ENCODE results near the gene CHRFAM7A.
"Not testable (repeated sequence)": the region's sequence is repeated elsewhere in the genome, so short reads cannot be mapped to it uniquely, and the experiment has no call there.

The CHRFAM7A gene

DNA sequence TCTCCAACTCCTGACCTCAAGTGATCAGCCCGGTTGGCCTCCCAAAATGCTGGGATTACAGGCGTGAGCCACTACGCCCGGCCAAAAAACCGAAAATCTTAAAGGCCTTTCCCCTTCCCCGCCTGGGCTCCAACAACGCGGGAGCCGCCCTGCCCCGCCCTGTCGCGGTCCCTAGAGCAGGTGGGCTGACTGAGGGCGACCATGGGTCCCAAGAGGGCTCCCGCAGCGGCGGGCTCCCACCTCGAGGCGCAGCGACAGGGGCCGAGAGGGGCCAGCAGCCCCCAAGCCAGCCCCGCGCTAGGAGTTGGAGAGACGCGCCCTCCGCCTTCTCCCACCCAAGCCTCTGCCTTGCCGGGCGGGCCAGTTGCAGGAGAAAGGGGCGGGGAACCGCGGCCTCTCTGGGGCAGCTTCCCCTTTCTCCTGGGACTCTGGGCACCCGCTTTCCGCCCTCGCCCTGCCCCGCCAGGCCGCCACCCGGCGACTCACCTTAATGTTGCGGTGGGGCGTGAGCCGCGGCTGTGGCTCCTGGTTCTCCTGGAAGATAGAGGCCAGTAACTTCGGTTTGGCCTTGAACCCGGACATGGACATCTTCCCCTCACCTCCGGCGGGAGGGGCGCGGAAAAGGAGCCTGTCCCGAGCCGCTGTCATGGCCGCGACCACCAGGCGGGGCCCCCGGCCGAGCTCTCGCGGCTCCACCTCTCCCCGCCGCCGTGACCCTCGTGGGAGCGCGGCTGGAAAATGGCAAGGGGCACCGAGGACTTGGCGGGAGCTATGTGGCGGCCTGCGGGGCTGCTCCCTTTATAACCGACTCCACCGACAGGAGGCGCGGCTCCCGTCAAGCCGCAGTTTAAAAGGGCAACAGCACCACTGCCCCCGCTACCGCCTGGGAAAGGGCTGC lies at the start of gene CHRFAM7A:
Gene CHRFAM7A, minus strand, starts transcription at position 775 of the 898 bp plus-strand sequence. CDS start 10,189 bp downstream, outside the sequence.
- DNase-seq; in situ Hi-C loops (cut with MboI; ENCODE audit: low pct_unique_long_range_greater_than_20kb, low sequenced_read_pairs): not testable (repeated sequence)

DNA sequence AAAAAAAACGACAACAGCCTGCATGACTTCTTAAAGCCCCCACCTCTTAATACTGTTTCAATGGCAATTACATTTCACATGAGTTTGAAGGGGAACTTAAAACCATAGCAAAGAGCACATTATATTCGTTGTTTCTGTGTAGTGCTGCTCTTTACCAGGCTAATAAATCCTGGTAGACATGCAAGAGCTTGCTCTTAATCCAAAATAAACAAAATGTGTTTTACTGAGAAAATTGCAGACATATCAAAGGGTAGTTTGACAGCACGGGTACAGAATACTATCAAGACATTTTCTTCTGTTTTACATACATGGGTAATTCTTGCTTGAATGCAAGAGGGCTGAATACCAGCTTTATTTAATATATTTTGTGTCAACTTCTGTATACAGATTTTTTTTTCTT lies 45.0 kb upstream of the CHRFAM7A start:
- DNase-seq; in situ Hi-C loops (cut with MboI; ENCODE audit: low pct_unique_long_range_greater_than_20kb, low sequenced_read_pairs): not testable (repeated sequence)

DNA sequence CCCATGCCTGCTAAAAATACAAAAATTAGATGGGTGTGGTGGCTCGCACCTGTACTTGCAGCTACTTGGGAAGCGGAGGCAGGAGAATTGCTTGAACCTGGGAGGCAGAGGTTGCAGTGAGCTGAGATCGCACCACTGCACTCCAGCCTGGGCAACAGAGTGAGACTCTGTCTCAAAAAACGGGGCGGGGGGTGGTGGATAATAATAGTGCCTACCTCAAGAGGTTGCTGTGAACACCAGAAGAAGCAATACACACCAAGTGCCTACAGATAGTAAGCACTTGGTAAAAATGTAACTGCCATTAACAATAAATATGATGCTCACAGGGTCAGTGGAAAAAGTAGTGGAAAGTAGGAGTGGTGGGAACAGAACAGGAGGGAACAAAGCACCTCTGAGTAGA lies 42.5 kb upstream of the CHRFAM7A start:
- in situ Hi-C loops (cut with MboI; ENCODE audit: low pct_unique_long_range_greater_than_20kb, low sequenced_read_pairs); DNase-seq: not testable (repeated sequence)

DNA sequence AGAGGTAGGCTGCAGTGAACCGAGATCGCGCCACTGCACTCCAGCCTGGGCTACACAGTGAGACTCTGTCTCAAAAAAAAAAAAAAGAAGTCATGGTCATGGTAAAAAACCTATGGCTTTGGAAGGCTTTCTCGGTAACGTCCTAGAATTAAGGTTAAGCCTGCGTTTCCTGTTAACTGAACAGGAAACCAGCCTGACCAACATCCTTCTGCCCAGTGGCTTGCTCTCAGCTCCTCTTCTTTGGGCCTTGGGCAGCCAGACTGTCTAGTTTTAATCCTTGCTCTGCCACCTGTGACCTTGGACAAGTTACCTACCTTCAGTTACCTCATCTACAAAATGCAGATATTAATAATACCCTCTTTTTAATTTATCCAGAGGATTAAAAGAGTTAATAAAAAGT lies 27.4 kb upstream of the CHRFAM7A start:
- DNase-seq, result peak; percentile 49
- in situ Hi-C loops (cut with MboI; ENCODE audit: low pct_unique_long_range_greater_than_20kb, low sequenced_read_pairs), result not testable (repeated sequence)

DNA sequence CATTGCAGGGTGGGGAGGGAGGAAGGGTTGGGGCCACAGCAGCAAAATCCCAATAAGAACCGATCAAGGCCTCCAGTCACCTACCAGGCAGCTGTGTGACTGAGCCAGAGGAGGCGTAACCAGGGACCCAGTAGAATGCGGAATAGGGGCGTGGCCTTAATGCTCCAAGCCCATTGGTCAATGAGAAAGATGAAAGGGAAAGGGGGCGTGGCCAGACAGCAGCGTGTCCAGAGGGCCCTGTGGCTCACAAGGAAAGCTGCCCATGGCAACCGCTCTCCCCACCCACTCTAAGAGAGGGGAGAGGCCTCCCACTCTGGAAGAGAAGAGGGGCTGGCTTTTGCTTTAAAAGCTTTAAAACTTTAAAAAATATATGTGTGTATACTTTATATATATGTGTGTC lies 20.8 kb upstream of the CHRFAM7A start, which contains the start of gene GOLGA8R:
Gene GOLGA8R, minus strand, starts transcription at position 101 of the 400 bp plus-strand sequence. Its CDS starts 98 bp downstream, at position 3.
- DNase-seq; in situ Hi-C loops (cut with MboI; ENCODE audit: low pct_unique_long_range_greater_than_20kb, low sequenced_read_pairs): not testable (repeated sequence)

DNA sequence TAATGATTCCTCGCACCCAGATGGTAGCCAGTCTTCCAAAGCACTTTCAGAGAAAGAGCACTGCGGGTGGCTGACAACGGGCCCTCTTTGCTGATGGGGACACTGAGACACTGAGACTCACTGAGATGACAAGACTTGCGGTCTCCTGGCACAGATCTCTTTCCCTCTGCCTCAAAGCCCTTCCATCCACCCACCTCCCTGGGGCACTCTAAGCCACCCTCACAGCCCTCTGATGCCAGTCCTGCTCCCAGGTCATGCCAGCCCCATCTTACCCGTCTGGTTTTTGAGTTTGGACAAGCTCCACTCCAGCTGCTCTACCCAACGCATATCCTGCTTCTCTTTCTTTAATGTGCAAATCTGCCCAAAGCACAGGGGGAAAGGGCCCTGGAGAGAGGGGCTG lies 14.3 kb upstream of the CHRFAM7A start:
- not testable (repeated sequence) for DNase-seq

DNA sequence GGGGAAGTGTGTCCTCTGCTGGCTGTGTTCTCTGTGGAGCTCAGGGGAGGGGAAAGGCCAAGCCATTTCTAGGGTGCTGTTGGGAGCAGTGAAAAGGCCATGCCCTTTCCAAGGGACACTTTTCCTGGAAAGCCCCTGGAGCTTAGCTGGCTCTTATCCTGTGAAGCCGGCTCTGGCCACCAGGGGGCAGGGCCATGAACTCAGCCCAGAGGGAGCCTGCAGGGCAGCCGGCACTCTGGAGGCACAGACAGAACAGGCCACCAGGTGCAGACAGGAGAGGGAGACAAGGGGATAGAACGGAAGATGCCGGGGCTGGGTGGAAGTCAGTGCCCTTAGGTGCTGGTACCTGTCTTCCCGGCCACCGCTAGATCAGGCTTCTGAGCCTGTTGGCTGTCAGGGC lies 5.6 kb upstream of the CHRFAM7A start:
- DNase-seq; in situ Hi-C loops (cut with MboI; ENCODE audit: low pct_unique_long_range_greater_than_20kb, low sequenced_read_pairs): not testable (repeated sequence)

More for the DNA sequence above, 14.3 kb upstream of the CHRFAM7A start:
- in situ Hi-C loops (cut with MboI; ENCODE audit: low pct_unique_long_range_greater_than_20kb, low sequenced_read_pairs), result not testable (repeated sequence)

DNA sequence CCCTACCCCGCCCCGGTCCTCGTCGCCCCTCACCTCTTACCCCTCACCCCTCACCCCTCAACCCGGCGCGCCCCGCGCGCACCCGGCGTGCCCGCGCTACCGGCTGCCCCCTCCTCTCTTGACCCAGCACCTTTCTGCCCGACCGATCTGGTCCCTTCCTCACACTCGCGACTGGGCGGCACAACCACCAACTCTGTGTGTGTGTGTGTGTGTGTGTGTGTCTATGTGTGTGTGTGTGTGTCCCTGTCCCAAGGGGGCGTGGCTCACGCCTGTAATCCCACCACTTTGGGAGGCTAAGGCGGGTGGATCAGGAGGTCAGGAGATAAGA lies 288 bp upstream of the CHRFAM7A start:
- in situ Hi-C loops (cut with MboI; ENCODE audit: low pct_unique_long_range_greater_than_20kb, low sequenced_read_pairs), result not testable (repeated sequence)

DNA sequence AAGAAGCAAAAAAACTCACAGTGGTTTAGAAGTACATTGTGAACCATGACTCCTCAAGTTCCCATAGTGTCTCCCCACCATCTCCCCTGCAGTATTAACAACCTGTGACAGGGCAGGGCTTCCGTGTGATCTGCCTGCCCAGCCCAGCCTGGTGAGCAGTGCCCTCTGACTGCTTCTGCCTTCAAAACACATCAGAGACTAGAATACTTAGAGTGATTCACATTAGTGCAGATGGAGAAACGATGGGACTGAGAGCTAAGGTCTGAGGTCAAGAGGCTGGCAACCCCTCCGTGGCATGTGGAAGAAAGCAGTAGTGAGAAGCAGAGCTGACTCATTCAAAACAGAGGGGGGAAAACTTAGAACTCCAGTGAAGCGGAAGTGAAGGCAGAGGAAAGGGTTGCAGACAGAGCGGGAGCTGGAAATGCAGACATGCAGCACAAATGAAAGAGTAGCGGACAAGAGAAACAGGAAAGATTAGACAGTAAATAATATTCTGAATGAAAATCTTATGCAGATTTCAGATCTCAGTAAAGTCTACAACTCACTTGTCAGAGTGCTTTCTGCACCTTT lies 6.9 kb downstream of the CHRFAM7A start:
- in situ Hi-C loops (cut with MboI; ENCODE audit: low pct_unique_long_range_greater_than_20kb, low sequenced_read_pairs); DNase-seq: not testable (repeated sequence)

More for the DNA sequence above, 288 bp upstream of the CHRFAM7A start:
- DNase-seq, result not testable (repeated sequence)

DNA sequence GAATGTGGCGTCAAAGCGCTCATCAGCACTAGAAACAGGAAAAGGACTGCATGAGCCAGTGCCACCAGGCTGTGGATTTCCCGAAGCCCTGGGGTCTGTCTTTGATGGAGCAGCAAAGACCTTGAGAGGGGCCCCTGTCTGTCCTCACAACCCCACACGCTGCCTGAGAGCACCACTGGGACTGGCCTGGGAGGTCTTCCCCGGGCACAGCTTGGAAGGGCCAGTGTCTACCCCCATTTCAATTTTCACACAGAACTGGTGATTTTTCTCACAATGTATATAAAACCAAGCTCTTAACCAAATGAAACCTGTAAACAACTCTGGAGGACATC lies 16.3 kb downstream of the CHRFAM7A start:
- DNase-seq; in situ Hi-C loops (cut with MboI; ENCODE audit: low pct_unique_long_range_greater_than_20kb, low sequenced_read_pairs): not testable (repeated sequence)

DNA sequence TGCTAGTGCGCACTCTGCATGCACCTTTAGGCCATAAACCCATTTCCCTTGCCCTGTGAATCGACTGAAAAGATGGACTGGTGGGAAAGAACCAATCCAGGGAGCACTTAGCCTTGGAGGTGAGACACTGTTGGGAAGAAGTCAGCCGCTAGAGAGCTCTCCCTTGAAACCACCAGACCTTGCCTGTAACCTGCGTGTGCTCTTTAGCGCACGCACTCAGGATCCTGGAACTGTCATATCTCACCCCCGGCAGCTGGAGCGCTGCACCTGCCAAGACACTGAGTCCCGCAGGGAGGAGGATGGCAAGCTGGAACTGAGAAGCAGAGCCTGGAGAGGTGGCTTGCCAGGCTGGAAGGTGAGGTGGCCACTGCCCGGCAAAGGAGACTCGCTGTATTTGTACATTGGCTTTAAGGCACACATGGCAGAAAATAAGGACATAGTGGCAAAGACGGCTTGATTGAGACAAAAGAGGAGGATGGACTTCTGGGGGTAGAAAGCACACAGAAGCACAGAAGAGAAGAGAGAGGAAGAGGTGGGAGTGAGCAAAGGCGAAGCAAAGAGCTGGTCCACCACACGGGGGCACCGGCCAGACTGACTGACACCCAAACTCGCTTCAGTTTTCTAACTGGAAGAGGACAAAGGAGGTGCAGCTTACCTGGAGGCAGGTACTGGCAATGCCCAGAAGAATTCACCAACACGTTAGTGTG lies 16.8 kb downstream of the CHRFAM7A start:
- DNase-seq; in situ Hi-C loops (cut with MboI; ENCODE audit: low pct_unique_long_range_greater_than_20kb, low sequenced_read_pairs): not testable (repeated sequence)

DNA sequence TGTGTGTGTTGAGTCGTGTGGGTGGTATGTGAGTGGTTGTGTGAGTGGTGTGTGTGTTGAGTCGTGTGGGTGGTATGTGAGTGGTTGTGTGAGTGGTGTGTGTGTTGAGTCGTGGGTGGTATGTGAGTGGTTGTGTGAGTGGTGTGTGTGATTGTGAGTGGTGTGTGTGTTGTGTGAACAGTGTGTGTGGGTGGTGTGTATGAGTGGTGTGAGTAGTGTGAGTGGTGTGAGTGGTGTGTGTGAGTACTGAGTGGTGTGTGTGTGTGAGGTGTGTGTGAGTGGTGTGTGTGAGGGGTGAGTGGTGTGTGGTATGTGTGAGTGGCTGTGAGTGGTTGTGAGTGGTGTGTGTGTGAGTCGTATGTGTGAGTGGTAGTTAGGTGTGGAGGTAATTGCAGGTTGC lies 17.5 kb downstream of the CHRFAM7A start:
- DNase-seq; in situ Hi-C loops (cut with MboI; ENCODE audit: low pct_unique_long_range_greater_than_20kb, low sequenced_read_pairs): not testable (repeated sequence)

DNA sequence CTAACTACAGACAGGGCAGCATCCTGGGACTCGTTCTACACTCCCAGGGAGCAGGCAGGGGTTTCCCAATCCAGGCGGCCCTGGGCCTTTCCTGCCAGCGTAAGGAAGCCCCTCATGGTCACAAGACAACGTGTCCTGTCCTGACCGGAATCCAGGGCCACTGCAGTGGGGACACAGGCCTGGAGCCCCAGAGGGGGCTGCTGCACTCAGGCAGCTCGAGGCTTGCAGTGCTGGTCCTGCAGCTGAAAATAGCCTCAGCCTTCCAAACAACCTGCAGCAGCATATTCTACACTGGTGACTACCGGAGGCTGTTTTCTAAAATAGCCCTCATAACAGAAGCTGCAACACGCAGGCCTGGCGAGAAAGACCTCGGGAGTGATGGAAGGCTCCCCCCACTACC lies 18.5 kb downstream of the CHRFAM7A start:
- in situ Hi-C loops (cut with MboI; ENCODE audit: low pct_unique_long_range_greater_than_20kb, low sequenced_read_pairs); DNase-seq: not testable (repeated sequence)

DNA sequence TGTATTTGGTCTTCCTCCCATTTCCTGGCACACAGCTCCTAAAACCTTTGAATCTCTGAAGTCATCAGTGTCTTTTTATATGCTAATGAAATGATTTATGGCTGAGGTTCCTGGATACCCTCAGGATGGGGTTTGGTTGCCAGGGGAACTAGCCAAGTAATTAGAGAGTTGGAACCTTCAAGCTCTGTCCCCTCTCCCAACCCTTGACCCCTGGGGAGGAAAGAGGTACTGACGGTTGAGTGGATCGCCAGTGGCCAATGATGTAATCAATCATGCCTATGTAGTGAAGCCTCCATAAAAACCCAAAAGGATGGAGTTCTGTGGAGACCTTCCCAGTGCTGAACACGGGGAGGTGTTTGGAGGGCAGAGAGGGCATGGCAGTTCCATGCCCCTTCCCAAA lies 25.1 kb downstream of the CHRFAM7A start:
- in situ Hi-C loops (cut with MboI; ENCODE audit: low pct_unique_long_range_greater_than_20kb, low sequenced_read_pairs); DNase-seq: not testable (repeated sequence)

DNA sequence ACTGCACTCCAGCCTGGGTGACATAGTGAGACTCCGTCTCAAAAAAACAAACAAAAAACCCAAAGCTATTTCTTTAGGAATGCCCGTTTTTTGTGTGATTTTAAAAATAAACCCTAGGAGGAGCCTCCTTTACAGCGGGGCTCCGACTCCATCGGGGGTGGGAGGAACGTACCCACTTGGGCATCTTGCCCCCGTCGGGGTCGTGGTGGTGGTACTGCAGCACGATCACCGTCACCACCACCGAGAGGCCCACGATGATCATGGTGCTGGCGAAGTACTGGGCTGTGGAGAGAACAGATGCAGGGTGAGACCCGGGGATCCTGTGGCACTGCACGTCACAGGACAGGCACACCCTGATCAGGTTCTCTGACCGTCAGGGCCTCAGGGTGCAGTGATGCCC lies 26.1 kb downstream of the CHRFAM7A start:
- in situ Hi-C loops (cut with MboI; ENCODE audit: low pct_unique_long_range_greater_than_20kb, low sequenced_read_pairs), result not testable (repeated sequence)

DNA sequence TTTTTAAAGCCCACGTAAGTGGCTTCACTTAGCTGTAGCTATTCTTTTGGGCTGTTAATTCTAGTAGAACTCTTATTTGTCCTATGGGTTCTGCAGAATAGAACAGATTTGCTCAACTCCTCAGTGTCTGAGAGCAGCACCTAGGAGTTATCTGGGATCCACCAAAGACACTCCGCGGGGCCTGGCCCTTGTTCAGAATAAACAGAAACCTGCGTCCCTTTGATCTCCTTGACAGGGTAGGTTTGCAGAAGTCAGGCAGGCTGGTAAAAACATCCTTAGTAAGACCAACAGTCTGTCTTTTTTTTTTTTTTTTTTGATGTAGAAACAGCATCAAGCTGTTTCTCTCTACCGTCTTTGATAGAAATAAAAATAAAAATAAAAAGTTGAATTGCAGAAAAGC lies 31.9 kb downstream of the CHRFAM7A start:
- DNase-seq; in situ Hi-C loops (cut with MboI; ENCODE audit: low pct_unique_long_range_greater_than_20kb, low sequenced_read_pairs): not testable (repeated sequence)

More for the DNA sequence above, 26.1 kb downstream of the CHRFAM7A start:
- not testable (repeated sequence) for DNase-seq

DNA sequence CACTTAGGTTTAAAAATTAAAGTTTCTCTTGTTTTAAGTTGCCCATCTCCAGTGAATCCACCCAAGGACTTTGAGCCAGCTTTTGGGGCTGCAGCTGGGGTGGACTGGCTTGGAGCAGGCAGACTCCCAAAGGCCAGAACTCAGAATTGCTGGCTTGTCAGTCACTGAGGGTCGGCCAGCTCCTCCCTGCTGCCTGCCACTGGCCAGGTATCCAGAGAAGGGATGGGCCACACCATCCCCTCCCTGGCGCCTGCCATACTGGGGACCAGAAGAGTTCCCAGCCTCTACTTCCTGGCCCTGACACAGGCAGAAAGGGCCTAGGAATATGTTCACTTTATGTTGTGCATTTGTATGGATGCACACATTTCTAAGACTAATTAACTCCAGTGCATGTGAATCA lies 32.4 kb downstream of the CHRFAM7A start:
- in situ Hi-C loops (cut with MboI; ENCODE audit: low pct_unique_long_range_greater_than_20kb, low sequenced_read_pairs); DNase-seq: not testable (repeated sequence)

DNA sequence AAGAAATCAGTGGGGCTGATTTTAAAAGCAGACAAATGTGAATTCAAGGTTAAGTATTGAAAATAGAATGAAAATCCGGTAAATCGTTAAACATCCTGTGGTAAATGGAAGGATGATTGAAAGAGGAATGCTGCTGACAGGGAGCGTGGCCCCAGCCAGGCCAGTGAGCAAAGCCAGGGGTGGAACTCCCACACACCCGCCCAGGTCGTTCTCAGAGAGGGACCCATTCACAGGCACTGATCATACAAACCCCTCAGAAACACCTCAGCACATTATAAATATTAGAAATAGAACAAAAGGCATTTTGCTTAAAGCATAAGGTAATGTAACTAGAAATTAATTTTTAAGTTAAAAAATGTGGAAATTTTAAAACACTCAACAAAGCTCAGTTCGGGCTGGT lies 38.3 kb downstream of the CHRFAM7A start:
- DNase-seq; in situ Hi-C loops (cut with MboI; ENCODE audit: low pct_unique_long_range_greater_than_20kb, low sequenced_read_pairs): not testable (repeated sequence)

DNA sequence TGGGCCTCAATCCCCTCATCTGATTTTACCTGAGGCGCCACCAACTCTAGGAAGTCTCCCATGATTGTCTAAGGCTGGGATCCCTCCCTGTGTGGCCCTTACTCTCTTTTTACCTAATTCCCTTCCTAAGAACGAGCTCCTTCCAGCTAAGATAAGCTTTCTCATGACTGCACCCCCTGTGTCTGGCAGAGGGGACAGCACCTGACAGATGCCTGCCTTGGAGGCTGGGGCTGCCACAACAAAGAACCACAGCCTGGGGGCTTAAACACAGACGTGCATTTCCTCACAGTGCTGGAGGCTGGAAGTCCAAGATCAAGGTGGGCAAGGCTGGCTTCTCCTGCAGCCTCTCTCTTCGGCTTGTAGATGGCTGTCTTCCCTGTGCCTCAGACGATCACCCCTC lies 43.5 kb downstream of the CHRFAM7A start:
- DNase-seq; in situ Hi-C loops (cut with MboI; ENCODE audit: low pct_unique_long_range_greater_than_20kb, low sequenced_read_pairs): not testable (repeated sequence)

DNA sequence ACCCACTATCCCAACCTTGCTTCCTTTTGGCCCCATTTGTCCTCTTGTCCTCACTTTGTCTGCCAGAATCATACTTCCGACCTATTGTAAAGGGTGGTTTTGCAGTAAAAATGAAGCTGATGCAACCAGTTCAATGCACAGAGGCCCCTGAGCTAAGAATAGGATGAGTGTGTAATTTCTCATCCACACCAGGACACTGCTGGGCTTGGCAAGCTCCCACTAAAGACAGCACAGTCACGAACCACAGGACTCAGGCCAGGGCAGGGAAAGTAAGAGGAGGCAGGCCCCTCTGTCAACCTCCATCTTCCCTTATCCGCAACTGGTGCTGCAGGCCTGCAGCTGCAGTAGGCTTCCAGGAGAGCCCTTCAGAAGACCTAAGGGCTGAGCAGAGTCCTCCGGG lies 56.8 kb downstream of the CHRFAM7A start:
- in situ Hi-C loops (cut with MboI; ENCODE audit: low pct_unique_long_range_greater_than_20kb, low sequenced_read_pairs); DNase-seq: not testable (repeated sequence)

All from KBM-7 (cell line).